Measurements from ENCODE around the gene ZCCHC24.
"Not testable (repeated sequence)": the region's sequence is repeated elsewhere in the genome, so short reads cannot be mapped to it uniquely, and the experiment has no call there.

The ZCCHC24 gene

DNA sequence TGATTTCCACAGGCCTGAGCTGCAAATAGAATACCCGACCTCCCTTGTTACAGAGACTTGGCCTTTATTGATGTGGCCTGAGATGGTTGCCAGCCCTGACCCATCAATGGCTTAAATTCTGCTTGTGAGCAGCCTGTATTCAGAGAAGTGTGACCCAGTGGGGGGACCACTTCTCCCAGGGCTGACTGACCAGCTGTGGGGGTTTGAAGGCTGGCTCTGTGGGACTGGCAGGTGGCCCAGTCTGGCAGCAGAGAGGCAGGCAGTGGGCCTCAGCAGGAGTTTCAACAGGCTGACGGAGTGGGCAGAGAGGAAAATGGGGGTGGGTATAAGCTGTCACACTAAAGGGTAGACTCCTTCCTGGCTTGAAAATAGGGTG, 110.3 kb downstream of the ZCCHC24 start:
- TF ChIP-seq, protein P1, sequence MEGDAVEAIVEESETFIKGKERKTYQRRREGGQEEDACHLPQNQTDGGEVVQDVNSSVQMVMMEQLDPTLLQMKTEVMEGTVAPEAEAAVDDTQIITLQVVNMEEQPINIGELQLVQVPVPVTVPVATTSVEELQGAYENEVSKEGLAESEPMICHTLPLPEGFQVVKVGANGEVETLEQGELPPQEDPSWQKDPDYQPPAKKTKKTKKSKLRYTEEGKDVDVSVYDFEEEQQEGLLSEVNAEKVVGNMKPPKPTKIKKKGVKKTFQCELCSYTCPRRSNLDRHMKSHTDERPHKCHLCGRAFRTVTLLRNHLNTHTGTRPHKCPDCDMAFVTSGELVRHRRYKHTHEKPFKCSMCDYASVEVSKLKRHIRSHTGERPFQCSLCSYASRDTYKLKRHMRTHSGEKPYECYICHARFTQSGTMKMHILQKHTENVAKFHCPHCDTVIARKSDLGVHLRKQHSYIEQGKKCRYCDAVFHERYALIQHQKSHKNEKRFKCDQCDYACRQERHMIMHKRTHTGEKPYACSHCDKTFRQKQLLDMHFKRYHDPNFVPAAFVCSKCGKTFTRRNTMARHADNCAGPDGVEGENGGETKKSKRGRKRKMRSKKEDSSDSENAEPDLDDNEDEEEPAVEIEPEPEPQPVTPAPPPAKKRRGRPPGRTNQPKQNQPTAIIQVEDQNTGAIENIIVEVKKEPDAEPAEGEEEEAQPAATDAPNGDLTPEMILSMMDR (conservative IDR thresholded peaks at IDR 0.05) = no peak
- TF ChIP-seq ZFX (IDR thresholded peaks at IDR 0.05) = no peak
- no peak overlapping the region for H3K27ac ChIP-seq

DNA sequence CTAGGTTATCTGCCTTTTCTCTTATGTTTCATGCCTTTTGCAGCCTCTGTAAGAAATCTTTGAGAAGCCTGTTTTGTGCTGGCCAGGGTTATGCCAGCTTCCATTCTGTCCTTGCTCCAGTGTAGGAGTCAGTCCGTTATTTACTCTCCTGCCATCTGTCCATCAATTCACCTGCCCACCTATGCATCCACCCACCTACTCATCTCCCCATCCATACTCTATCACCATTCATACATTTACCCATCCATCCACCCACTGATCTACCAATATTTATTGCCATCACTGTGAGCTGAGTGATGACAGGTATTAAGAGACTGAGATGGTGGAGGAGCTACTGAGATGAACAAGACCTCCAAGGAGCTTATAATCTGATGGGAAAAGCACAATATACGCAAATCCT, 110.9 kb downstream of the ZCCHC24 start:
- H3K27ac ChIP-seq = no peak overlapping the region
- TF ChIP-seq, protein P1 (conservative IDR thresholded peaks at IDR 0.05) = no peak
- no peak for TF ChIP-seq ZFX (IDR thresholded peaks at IDR 0.05)

DNA sequence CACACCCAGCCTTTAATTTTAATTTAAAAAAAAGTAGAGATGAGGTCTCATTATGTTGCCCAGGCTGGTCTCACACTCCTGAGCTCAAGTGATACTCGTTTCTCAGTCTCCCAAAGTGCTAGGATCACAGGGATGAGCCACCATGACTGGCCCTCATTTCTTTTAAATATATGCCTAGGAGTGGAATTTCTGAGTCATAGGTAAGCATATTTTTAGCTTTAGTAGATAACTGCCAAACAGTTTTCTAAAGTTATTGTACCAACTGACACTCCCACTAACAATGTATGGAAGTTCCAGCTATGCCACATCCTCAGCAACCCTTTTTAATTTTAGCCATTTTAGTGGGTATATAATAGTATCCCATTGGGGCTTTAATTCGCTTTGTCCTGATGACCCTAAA, 111.9 kb downstream of the ZCCHC24 start:
- TF ChIP-seq ZFX (IDR thresholded peaks at IDR 0.05) = no peak
- TF ChIP-seq, protein P1 (conservative IDR thresholded peaks at IDR 0.05) = no peak
- no peak overlapping the region for H3K27ac ChIP-seq

DNA sequence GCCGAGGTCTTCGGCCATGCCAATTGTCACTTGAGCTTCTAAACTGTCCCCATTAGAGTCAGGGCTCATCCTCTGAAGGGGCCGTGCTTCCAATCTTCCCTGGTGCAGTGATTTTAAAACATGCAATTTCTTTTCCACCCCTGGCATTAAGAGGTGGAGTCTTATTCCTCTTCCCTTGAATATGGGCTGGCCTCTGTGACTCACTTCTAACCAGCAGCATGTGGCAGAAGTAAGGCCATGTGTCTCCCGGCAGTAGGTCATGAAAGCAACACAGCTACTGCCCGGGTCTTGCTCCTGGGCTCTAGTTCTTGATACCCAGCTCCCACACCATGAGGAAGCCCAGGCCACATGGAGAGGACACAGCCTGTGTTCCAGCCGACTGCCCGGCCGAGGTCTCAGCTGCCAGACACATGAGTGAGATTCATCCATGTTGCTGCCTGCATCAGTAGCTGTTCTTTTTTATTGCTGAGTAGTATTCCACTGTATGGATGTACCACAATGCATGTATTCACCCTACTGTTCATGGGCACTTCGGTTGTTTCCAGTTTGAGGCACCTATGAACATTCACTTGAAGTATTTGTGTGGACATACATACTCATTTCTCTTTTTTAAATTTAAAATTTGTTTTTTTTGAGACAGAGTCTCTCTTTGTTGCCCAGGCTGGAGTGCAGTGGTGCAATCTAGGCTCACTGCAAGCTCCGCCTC, 112.7 kb downstream of the ZCCHC24 start:
- H3K27ac ChIP-seq = not testable (repeated sequence)
